ENCODE results near the gene DGKK. TPM values are rescaled to one million over a fixed set of nuclear protein-coding genes. Genes with fewer than 3 reads are reported as not detected.

DGKK gene
- polyA plus RNA-seq, 1 experiment: not detected

GRCh38 chrX:50459615-50460014 lies 11.0 kb downstream of the DGKK start:
- POLR2A ChIA-PET: no interaction called here

DNA sequence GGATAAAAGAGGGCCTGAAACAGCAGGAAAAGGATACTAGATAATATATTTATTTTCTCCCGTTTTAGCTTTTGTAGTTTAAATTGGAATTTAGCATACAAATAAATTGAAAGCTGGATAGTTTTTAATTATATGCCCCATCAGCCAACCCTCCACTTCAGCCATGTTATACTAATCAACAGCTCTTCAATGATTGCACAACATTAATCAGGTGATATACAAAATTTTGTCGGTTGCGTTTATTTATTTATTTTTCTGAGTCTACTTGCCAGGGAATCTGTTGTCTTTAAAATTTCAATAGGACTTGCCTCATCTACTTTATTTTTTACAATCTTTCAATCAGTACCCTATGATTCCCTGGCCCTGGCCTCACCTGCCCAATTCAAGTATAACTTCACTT lies 12.1 kb downstream of the DGKK start:
- TF ChIP-seq, protein P1, sequence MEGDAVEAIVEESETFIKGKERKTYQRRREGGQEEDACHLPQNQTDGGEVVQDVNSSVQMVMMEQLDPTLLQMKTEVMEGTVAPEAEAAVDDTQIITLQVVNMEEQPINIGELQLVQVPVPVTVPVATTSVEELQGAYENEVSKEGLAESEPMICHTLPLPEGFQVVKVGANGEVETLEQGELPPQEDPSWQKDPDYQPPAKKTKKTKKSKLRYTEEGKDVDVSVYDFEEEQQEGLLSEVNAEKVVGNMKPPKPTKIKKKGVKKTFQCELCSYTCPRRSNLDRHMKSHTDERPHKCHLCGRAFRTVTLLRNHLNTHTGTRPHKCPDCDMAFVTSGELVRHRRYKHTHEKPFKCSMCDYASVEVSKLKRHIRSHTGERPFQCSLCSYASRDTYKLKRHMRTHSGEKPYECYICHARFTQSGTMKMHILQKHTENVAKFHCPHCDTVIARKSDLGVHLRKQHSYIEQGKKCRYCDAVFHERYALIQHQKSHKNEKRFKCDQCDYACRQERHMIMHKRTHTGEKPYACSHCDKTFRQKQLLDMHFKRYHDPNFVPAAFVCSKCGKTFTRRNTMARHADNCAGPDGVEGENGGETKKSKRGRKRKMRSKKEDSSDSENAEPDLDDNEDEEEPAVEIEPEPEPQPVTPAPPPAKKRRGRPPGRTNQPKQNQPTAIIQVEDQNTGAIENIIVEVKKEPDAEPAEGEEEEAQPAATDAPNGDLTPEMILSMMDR (IDR thresholded peaks at IDR 0.05; ENCODE audit: low read depth, low read length): no peak
- Histone ChIP-seq H3K27me3 (ENCODE audit: control insufficient read depth, insufficient read depth, low read length) (no peaks in the 10 kb centered on the region), H3K9me3 (ENCODE audit: control insufficient read depth, insufficient read depth, low read length) (no peaks in the 10 kb centered on the region), H3K4me3 (ENCODE audit: low read depth, low read length) (no peak overlapping the region), H3K27ac (ENCODE audit: low read depth, low read length) (no peak overlapping the region)
- ChIA-PET CTCF (no interaction called here), POLR2A (no interaction called here)
- DNase-seq (ENCODE audit: low read depth, low spot score): no peak

More at GRCh38 chrX:50459615-50460014, 11.0 kb downstream of the DGKK start:
- Histone ChIP-seq H3K9me3 (ENCODE audit: control insufficient read depth, insufficient read depth, low read length) (no peaks in the 10 kb centered on the region), H3K27ac (ENCODE audit: low read depth, low read length) (no peak overlapping the region), H3K4me3 (ENCODE audit: low read depth, low read length) (no peak overlapping the region), H3K27me3 (ENCODE audit: control insufficient read depth, insufficient read depth, low read length) (no peaks in the 10 kb centered on the region)
- DNase-seq (ENCODE audit: low read depth, low spot score): no peak
- TF ChIP-seq, protein P1 (IDR thresholded peaks at IDR 0.05; ENCODE audit: low read depth, low read length): no peak
- CTCF ChIA-PET: no interaction called here

- Histone ChIP-seq H3K4me3 (ENCODE audit: low read depth, low read length) (no peak overlapping the region), H3K27ac (ENCODE audit: low read depth, low read length) (no peak overlapping the region), H3K27me3 (ENCODE audit: control insufficient read depth, insufficient read depth, low read length) (no peaks in the 10 kb centered on the region), H3K9me3 (ENCODE audit: control insufficient read depth, insufficient read depth, low read length) (no peaks in the 10 kb centered on the region)
- no peak for DNase-seq (ENCODE audit: low read depth, low spot score)
- TF ChIP-seq, protein P1 (IDR thresholded peaks at IDR 0.05; ENCODE audit: low read depth, low read length): no peak
- ChIA-PET POLR2A (no interaction called here), CTCF (no interaction called here)
Observed at GRCh38 chrX:50456712-50457484, 13.7 kb downstream of the DGKK start.

DNA sequence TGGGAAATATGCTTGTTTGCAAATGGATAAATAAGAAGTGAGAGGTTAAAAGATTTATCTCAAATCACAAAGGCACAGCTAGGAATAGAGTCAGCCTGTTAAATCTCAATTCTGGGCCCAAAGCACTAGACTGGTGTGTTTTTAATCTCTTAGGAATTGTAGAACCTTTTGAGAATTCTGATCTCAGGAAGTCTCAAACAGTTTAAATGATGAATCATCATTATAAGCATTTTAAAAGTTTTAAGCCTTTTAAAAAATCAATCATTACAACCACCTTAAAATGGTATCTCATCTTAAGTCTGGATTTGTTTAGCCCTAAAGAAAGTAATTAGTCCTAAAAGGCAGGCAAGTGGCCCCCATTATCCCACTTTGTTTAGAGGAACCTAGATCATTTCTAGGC lies 17.8 kb downstream of the DGKK start:
- CTCF ChIA-PET: no interaction called here
- TF ChIP-seq, protein P1 (IDR thresholded peaks at IDR 0.05; ENCODE audit: low read depth, low read length): no peak
- Histone ChIP-seq H3K27ac (ENCODE audit: low read depth, low read length) (no peak overlapping the region), H3K27me3 (ENCODE audit: control insufficient read depth, insufficient read depth, low read length) (no peaks in the 10 kb centered on the region), H3K4me3 (ENCODE audit: low read depth, low read length) (no peak overlapping the region), H3K9me3 (ENCODE audit: control insufficient read depth, insufficient read depth, low read length) (no peaks in the 10 kb centered on the region)
- POLR2A ChIA-PET: no interaction called here
- no peak for DNase-seq (ENCODE audit: low read depth, low spot score)

DNA sequence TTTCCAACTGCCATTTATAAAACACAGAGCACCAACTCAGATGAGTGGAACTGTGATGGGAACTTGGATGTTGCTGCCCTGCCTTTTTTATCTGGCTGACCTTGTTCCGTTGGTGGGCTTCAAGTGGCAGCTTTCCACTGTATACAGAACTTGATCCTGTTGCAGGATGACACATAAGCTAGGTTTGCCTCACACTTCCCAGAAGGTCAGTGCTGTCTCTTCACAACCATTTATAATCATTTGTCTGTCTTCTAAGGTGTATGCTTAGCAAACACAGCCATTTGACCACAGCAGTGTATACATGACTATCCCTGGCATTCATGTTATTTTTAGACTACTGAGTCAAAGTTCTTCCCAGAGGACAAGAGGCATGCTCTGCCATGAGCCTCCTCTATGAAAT lies 20.3 kb downstream of the DGKK start:
- no peak overlapping the region for H3K27ac ChIP-seq (ENCODE audit: low read depth, low read length)
- TF ChIP-seq, protein P1 (IDR thresholded peaks at IDR 0.05; ENCODE audit: low read depth, low read length): no peak
- no peaks in the 10 kb centered on the region for H3K9me3 ChIP-seq (ENCODE audit: control insufficient read depth, insufficient read depth, low read length)
- H3K27me3 ChIP-seq (ENCODE audit: control insufficient read depth, insufficient read depth, low read length): no peaks in the 10 kb centered on the region
- CTCF ChIA-PET: no interaction called here
- DNase-seq (ENCODE audit: low read depth, low spot score): no peak
- H3K4me3 ChIP-seq (ENCODE audit: low read depth, low read length): no peak overlapping the region
- POLR2A ChIA-PET: no interaction called here
